ENCODE measurements around the gene ABHD17A.

ABHD17A gene

DNA sequence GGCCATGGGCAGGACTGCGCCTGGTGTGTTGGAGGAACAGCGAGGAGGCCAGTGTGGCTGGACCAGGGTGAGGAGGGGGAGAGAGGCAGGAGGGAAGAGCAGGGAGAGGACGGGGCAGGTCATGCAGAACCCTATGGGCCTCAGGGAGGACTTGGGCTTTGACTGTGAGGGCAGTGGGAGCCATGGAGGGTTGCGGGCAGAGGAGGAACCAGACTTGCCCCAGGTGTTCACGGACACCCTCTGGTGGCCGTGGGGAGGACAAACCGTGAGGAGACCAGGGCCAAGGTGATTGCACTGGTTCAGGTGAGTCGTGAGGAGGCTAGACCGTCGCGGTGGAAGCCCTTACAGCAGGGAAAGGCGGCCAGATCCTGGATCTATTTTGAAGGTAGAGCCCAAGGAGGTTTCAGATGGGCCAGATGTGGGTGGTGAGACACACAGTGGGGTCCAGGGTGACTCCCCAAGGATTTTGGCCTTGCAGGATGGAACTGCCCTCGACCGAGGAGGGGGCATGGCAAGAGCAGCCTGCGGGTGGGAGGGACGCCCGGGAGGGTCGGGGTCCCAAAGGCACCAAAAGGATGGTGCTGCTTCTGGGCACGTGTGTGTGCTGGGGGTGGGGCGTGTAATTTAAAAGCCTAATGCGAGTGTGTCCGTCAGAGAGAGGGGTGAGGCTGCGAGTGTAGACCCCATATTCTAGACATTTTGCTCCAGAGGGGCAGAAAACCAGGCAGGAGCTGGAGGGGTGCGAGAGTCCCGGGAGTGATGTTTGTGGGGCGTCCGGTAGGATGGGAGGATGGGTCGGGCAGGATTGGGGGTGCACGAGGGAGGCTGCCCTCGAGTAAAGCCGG lies 34.3 kb downstream of the ABHD17A start:
- DNase-seq, result no peak

DNA sequence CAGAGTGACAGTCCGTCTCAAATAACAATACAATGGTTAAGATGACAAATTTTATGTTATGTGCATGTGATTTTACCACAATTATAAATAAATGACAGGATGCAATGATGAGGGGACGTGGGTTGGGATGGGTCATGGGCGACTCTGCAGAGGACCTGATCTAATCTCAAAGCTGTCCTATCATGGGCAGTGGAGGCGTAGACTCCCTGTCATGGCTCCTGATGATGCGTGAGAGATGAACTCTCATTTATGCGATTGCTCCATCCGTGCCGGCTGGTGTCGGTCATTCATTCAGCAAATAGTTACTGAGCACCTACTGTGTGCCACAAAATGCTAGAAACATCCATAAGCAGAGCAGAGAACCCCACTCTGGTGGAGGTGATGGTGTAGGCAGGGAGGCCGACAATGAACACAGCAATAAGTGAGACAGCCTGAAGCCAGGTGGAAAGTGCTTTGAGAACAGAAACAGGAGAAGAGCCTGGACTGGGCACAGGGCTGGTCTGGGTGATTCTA lies 35.4 kb downstream of the ABHD17A start:
- no peak for DNase-seq

DNA sequence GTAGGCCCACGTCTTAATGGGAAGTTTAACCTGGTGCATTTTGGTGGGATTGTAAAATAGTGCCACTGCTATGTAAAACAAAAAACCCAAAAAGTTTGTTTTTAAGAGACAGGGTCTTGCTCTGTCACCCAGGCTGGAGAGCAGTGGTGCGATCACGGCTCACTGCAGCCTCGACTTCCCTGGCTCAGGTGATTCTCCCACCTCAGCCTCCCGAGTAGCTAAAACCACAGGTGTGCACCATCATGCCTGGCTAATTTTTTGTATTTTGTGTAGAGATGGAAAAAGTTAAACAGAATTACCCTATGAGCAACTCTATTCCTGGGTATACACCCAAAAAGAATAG lies 36.2 kb downstream of the ABHD17A start:
- DNase-seq, result no peak

DNA sequence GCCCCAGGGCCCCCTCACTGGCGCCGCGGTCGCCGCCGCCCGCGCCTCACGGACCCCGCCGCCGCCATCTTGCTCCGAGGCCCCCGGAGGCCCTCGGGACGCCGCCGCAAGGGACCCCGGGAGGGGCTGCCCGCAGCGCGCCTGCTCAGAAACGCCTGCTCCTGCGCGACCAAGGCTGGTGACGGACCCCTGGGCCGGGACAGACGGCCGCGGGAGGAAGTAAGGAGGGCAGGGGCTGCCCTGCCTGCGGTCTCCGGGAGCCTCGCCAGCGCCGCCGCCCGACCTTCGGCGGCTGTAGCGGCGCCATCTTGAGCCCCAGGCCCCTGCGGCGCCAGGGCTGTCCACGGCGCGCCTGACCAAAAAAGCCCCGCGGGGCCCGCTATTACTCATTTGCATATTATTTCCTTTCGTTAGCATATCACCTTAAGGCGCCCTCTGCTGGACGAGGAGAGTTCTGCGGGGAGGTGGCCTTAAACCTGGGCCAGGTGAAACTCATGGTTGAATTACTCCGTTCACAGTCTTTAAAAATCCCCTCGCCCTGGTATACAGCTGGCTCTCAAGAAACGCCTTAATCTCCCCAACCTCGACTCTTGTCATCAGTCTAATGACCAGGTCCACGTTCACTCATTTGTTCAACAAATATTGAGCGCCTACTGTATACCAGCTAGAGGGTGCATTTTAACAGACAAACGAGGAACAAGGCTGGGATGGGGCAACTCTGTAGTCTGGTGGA lies 36.7 kb downstream of the ABHD17A start, which contains the start of gene REXO1:
REXO1 (minus strand) TSS at position 85 of the 733 bp plus-strand sequence. CDS start 125 bp downstream, outside the sequence.
- peak; percentile 94 for DNase-seq

DNA sequence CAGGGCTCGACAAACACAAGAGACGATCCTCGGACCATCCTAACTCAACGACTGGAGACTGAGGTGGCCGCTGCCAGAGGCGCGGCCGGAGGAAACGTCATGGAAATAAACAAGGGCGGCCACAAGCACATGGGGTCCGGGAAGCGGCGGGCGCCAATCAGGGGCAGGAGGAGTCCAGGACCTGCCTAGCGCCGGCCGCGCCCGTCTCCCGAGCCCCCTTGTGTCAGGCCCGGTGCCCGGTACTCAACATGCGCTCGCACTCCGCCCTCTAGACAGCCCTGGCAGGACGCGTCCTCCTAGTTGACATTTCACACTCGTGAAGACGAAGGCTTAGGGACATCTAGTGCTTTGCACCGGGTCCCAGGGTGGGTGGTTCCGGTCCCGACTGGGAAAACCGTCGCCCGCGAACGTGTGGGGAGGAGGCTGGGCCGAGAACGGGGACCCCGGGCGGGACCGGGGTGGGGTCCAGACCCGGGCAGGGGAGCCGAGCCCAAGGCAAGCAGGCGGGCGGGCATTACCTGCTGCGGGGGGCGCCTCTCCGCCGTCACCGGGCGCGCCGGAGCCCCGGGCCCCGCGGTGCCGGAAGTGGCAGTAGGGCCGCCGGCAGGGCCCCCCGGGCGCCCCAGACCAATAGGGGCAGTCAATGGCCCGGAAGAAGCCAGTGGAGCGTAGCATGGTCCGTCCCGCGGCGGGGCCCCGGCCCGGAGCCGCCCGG lies 37.5 kb downstream of the ABHD17A start:
- peak; percentile 8 for DNase-seq

DNA sequence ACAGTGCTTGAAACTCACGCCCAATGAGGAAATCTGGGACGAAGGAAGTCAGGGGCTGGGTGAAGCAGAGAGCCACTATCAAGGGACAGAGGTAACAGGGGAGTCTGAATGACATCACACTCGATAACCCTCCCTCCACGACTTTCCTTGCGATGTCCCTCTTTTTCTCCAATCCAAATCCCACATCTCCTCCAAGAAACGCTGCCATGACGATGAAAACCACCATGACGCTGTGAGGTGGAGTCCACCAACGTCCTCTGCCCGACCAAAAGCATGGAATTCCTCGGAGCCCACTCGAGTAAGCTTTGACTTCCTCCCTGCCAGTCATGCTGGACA lies 38.0 kb downstream of the ABHD17A start:
- DNase-seq, result no peak

DNA sequence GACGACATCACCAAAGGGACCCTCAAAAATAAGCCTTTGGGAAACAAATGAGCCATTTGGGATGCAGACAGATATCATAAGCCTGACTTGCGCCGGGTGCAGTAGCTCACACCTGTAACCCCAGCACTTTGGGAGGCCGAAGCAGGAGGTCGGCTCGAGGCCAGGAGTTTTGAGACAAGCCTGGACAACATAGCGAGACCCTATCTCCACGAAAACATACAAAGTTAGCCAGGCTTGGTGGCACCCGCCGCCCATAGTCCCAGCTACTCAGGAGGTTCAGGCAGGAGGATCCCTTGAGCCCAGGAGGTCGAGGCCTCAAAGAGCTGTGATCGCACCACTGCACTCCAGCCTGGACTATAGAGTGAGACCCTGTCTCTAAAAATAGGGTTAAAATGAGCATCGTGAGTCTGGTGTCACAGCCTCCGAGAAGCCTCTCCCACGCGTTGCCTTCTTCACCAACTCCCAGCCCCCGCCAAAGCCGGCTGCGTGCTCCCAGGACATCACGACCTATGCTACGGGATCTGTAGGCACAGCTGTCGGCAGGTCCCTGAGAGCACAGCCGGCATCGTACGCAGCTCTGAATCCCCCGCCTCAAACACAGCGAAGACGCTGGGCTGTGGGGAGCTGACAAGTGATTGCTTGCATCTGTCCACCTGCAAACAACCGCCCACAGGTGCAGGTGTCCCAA lies 38.6 kb downstream of the ABHD17A start:
- no peak for DNase-seq

DNA sequence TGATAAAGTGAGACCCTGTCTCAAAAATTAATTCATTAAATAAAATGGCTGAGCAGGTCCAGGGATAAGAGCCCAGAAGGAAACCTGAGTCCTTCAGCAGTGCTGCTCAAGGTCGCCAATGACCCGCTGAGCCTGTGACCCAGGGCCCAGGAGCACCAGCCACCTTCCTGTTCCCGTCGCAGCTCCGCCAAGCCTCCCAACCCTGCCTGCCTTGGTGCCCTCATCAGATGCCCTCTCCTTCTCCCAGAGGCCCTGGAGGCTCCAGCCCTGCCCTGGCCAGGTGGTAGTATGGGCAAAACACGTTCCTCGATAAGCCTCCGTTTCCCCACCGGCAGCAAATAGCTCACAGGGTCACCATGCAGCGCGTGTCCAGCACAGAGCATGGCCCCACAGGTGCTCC lies 39.7 kb downstream of the ABHD17A start:
- DNase-seq, result no peak

DNA sequence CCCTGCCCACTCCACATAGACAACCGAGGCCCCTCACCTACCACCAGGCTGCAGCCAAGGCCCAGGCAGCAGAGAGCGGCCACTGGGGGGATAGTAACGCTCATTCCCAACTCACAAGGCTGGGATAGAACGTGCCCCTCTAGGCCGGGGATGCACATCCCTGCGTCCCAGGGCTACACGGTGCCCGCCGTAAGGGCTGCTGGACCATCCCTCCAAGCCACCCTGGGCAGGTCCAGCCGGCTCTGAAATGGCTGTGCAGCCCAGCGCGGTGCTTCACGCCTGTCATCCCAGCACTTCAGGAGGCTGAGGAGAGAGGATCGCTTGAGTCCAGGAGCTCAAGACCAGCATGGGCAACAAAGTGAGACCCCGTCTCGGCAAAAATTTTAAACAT lies 40.2 kb downstream of the ABHD17A start:
- no peak for DNase-seq

DNA sequence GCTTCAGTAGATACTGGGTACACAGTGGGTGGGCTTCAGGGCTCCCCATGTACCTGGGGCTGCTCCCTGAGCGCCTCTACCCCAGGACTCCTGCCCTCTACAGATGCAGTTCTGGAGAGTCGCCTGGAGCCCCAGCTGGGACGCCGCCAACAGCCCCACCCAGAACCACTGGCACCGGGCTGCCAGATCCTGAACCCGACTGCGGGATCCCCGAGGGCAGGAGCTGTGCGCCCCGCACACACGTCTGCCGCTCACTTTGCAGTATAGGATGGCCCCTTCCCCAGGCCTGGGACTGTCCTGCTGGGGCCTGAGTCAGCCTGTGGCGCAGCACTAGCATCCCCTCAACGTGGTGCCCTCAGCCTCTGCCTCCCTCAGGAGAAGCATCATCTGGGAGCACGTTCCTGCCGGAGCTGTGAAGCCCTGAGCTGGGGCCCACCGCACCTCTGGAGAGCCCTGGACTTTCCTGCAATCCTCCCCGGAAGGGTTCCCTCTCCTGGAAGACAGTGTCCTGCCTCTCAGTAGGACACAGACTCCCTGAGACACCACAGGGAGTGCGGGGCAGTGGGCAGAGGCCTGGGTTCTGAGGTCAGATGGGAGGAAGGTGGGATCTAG lies 40.7 kb downstream of the ABHD17A start:
- DNase-seq, result no peak

DNA sequence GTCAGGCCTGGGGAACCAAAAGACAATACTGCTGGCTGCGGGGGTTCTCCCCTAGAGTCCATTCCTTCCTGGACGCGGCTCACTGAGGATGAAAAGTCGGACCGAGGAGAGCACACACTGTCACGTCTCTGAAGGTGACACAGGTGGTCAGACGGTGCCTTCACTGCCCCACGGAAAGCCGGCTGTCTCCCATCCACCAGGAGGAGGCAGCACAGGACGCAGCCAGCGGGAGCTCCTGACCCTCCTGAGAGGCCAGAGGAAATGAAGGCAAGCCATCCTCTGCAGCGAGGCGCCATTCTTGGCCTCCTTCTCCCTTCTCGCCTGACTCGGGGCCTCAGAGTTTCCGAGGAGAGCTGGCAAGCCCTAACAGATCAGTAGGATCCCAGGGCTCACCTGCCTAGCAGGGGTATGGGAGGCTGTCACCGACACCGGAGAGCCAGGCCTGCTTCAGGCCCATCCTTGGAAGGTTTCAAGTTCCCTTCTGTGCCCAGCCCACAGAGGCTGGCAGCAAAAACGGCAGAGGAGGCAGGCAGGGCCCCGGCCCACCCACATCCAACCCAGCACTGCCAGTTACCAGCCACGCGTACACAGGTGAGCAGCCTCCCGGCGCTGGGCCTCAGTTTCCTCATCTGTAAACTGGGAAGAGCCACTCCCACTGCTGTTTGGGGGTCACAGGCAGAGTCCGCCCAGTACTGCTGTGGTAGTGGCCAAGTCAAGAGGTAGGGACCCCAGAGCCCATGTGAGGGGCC lies 41.5 kb downstream of the ABHD17A start:
- no peak for DNase-seq

DNA sequence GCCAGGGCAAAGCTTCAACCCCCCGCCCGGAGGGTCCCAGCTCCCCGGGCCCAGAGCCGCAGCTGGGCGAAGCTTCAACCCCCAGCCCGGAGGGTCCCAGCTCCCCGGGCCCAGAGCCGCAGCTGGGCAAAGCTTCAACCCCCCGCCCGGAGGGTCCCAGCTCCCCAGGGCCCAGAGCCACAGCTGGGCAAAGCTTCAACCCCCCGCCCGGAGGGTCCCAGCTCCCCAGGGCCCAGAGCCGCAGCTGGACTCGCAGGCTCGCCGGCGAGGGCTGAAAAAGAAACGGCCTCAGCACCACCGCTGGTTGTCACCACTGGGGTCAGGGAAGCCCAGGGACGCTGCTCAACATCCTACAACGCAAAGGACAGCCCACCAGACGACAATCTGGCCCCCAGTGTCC lies 42.2 kb downstream of the ABHD17A start:
- DNase-seq, result no peak

DNA sequence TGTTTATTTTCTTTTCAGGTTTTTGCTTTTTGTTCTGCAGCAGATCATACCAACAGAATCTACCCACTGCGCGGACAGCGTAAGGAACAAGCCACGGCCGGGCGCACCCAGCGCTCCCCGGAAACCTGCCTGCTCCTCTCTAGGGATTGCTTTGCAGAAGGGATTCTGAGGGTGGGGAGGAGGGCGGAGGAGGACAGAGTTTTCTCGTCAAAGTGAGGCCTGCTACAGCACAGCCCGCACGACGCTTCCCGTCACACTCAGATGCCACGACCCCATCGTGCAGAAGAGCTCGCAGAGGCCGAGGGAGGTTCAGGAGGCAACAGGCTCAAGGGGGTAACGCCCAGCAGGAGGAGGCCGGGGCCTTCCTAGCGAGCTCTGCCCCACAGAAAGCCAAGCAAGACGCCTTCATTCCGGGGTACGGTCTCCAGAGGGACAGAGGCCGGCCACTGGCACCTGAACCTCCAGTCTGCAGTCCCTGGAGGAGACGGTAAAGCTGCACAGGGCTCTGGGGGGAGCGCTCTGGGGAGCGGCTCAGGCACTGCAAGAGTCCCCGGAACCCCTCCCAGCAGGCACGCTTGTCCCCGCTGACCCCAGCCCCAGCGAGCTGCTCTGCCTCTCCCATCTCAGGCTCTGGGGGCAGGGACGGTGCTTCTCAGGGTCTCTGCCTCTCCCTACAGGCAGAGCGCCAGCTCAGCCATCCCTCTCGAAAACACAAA lies 43.9 kb downstream of the ABHD17A start:
- no peak for DNase-seq

DNA sequence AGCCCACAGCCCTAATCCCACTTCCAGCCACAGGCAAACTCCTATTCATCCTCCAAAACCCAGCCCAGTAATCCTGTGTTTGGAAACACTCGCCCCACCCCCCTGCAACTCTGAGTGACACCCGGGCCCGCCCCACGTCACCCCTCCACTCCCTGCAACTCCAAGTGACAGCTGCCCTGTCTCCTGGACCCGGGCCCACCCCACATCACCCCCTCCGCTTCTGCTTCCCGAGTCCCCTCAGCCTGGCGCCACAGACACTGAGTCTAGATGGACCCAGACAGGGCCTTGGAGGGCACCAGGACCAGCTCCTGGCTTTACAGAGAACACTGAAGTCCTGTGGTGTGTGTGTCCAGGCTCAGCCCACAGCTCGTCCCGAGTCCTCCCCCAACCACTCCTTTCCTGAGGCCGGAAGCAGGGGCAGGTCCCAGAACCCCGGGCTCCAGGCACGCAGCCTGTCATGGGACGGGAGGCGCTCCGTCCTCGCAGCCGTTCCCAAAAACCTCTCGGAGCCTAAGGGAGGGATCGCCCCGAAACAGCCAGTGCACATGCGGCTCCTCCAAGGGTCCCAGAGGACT lies 44.7 kb downstream of the ABHD17A start:
- no peak for DNase-seq

DNA sequence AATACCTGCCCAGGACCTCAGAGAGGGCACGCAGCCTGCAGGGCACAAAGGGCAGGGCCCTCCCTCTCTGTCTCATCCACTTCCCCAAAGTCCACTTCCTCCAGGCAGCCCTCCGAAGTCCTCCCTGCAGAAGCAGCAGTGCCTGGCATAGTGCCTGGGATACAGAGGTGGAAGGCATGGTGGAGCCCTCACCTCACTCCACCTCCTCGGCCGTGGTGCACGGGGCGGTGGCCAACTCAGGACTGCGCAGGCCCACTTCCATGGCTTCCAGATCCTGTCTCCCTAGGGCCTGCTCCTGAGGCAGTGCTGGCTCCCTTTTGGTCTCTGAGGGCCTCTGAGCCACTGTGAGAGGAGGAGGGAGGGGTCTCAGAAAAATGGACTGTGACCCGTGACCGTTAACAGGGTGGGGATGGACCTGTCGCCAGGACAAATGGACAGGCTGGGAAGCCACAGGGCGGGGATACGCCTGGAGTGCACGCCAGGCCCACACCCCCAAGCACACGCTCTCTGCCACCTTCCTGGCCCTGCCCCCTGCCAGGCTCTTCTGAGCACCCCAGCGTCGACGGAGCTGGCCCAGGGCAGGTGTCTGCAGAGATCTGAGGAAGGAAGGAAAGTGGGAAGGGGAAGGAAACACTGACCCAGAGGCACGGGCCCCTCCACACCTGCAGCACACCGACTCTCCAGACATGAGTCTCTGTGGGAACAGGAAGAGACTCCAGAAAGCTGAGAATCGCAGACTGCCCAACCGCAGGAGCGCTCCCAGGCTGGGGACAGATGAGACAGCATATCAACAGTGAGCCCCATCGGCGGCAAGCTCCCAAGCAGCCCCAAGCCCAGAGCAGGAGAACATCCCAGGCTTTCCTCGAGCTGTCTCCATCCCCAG lies 45.4 kb downstream of the ABHD17A start:
- no peak for DNase-seq

DNA sequence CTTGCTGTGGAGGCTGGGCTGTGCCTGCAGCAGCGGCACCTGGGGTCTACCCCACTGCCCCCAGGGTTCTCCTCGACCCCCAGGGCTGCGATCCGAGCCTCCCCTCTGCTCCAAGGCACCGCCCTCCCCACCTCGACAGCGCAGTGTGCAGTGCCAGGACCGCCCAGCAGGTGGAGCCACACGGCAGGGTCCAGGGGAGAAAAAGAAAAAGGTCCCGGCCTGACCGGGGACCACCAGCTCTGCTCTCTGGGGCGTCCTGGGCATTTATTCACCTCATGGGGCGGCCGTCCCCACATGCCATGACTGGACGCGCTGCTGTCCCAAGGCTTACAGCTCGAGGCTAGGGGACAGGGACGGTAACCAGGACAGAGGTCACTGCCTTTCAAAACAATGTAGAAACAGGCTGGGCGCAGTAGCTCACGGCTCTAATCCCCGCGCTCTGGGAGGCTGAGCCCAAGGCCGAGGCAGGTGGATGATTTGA lies 47.6 kb downstream of the ABHD17A start:
- peak; percentile 10 for DNase-seq

DNA sequence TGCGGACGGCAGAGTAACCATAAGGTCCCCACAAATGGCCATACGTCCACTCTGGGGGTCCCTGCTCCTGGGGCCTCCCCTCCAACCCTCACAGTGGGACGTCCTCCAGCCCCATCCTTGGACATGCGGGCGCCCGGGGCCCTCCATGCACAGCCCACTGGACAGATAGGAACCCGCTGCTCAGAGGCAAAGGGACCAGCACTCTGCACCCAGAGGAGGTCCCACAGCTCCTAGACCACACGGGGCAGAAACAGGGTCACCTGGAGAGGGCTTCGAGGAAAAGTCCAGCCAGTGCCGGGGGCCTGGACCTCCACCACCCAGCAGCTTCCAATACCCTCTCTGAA lies 48.1 kb downstream of the ABHD17A start:
- DNase-seq, result no peak

DNA sequence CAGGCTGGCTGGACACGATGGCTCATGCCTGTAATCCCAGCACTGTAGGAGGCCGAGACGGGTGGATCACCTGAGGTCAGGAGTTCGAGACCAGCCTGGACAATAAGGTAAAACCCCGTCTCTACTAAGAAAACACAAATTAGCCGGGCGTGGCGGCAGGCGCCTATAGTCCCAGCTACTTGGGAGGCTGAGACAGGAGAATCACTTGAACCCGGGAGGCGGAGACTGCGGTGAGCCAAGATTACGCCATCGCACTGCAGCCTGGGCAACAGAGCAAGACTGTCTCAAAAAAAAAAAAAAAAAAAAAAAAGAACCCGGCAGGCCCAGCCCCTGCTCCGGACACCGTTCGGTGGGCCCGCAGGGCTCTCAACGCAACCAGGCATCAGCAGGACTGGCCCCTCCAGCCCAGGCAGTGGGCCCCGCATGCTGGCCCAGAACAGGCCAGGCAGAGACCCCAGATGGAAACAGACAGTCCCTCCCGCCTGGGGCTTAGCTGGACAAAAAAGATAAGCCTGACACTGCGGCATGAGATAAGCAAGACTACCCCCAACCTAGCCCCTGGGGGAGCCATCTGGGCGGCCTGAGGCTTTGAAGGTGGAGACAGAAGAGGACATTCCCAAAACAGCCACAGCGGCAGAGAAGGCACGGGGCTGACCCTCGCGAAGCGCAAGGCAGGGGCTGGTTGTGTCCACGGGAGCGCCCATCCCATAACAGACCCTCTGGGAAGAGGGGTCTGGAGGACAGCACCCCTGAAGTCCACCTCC lies 48.7 kb downstream of the ABHD17A start:
- no peak for DNase-seq

DNA sequence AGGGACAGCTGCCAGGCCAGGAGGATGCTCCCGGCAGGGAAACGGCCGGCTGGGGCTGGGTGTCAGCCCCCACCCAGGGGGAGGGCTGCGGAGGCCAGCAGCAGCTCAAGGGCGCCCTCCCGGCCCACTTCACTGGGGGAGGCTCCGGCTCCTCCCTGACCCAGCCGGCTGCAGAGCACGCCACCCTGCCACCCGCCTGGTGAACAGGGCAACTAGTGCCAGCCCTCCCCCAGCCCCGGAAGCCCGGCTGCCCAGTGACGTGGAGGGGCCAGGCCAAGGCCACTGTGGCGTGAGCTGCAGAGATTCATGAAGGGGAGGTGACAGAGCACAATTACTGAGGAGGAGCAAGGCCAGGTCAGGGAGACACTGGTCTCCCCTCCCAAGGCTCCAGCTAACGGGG lies 51.8 kb downstream of the ABHD17A start:
- no peak for DNase-seq
